ENCODE measurements around the gene RPL29.

The RPL29 gene

DNA sequence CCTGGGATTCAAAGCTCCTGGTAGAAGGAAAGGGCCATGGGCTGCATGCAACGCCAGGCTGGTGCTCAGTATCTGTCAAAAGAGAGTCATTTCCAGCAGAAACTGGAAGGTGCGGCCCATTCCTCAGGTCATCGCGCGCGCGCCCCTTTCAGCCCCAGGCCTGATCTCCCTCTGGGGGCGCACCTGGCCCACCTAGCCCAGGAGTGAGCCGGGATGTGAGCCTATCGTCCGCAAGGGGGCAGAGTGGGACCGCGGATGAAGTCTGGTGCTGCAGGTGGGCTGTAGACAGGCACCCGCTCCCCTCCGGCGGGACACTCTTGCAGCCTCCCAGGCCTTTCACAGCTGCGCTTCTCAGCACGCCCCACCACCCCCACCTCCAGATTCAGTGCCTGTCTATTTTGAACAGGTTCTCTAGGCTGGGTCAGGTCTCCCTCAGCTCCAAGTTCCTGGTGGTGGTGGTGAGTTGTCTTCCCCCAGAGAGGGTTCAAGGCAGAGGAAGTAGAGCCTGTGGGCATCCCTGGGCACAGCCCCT is 5.8 kb upstream of the RPL29 start:
- H3K27me3 ChIP-seq (ENCODE audit: insufficient read depth, poor library complexity, severe bottlenecking) = no peaks in the 10 kb centered on the region
- DNase-seq (ENCODE audit: low read depth in 1 of 2, low spot score in 1 of 2) = peak; percentile 61 to 71
- no peak overlapping the region for H3K4me3 ChIP-seq (replicated peaks; ENCODE audit: insufficient read depth, low read length)
- no peak overlapping the region for H3K27ac ChIP-seq (replicated peaks)
- no peak for TF ChIP-seq POLR2AphosphoS5 (IDR thresholded peaks at IDR 0.05; ENCODE audit: low read depth)
- TF ChIP-seq CTCF (IDR thresholded peaks at IDR 0.05; ENCODE audit: insufficient read depth, low read length) = peak; percentile 64

DNA sequence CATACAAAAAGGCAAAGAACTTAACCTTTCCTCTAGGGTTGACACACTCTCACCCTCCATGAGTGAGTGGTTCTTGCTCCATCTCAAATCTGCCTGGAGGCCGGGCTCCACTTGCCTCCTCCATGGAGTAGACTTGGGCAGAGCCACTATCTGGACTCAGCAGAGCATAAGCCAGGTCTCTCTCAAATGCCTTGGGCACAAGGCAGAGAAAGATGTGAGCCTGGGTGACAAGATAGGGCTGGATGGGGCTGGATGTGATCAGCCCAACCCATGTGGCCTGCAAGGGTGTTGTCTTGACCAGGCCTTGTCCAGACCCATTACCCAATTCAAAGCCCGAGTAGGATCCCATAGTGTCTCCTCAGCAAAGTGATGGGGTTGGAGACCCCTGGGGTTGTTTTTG is 4.2 kb upstream of the RPL29 start:
- Histone ChIP-seq H3K27ac (replicated peaks) (no peak overlapping the region), H3K27me3 (ENCODE audit: insufficient read depth, poor library complexity, severe bottlenecking) (no peaks in the 10 kb centered on the region), H3K4me3 (replicated peaks; ENCODE audit: insufficient read depth, low read length) (no peak overlapping the region)
- no peak for DNase-seq (ENCODE audit: low read depth in 1 of 2, low spot score in 1 of 2)
- TF ChIP-seq, protein P1, sequence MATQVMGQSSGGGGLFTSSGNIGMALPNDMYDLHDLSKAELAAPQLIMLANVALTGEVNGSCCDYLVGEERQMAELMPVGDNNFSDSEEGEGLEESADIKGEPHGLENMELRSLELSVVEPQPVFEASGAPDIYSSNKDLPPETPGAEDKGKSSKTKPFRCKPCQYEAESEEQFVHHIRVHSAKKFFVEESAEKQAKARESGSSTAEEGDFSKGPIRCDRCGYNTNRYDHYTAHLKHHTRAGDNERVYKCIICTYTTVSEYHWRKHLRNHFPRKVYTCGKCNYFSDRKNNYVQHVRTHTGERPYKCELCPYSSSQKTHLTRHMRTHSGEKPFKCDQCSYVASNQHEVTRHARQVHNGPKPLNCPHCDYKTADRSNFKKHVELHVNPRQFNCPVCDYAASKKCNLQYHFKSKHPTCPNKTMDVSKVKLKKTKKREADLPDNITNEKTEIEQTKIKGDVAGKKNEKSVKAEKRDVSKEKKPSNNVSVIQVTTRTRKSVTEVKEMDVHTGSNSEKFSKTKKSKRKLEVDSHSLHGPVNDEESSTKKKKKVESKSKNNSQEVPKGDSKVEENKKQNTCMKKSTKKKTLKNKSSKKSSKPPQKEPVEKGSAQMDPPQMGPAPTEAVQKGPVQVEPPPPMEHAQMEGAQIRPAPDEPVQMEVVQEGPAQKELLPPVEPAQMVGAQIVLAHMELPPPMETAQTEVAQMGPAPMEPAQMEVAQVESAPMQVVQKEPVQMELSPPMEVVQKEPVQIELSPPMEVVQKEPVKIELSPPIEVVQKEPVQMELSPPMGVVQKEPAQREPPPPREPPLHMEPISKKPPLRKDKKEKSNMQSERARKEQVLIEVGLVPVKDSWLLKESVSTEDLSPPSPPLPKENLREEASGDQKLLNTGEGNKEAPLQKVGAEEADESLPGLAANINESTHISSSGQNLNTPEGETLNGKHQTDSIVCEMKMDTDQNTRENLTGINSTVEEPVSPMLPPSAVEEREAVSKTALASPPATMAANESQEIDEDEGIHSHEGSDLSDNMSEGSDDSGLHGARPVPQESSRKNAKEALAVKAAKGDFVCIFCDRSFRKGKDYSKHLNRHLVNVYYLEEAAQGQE (IDR thresholded peaks at IDR 0.05; ENCODE audit: insufficient replicate concordance, low read depth) = no peak
- TF ChIP-seq GABPA (IDR thresholded peaks at IDR 0.05; ENCODE audit: low read depth) (no peak), SPI1 (IDR thresholded peaks at IDR 0.05; ENCODE audit: borderline replicate concordance, low read depth) (no peak), CTCF (IDR thresholded peaks at IDR 0.05; ENCODE audit: insufficient read depth, low read length) (no peak), POLR2AphosphoS5 (IDR thresholded peaks at IDR 0.05; ENCODE audit: low read depth) (no peak)

DNA sequence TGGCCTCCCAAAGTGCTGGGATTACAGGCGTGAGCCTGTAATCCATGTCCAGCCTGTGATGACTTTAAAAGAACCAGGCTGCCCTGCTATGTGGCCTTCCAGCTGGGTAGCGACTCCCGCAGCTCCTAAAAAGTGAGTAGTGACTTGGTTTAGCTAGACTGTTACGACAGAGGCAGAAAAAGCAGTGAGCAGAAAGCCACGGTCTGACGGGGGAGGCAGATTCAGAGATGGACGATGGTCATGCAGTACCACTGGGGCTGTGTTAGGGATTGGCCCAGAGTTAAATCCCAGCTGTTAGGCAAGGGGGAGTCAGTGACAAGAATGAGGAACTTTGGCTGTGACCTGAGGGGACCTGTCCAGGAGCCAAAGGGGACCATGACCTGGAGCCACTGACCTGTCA is 3.1 kb upstream of the RPL29 start:
- TF ChIP-seq GABPA (IDR thresholded peaks at IDR 0.05; ENCODE audit: low read depth) (no peak), POLR2AphosphoS5 (IDR thresholded peaks at IDR 0.05; ENCODE audit: low read depth) (no peak), CTCF (IDR thresholded peaks at IDR 0.05; ENCODE audit: insufficient read depth, low read length) (no peak), SPI1 (IDR thresholded peaks at IDR 0.05; ENCODE audit: borderline replicate concordance, low read depth) (no peak)
- TF ChIP-seq, protein P1 (IDR thresholded peaks at IDR 0.05; ENCODE audit: insufficient replicate concordance, low read depth) = no peak
- no peaks in the 10 kb centered on the region for H3K27me3 ChIP-seq (ENCODE audit: insufficient read depth, poor library complexity, severe bottlenecking)
- peak in 1 of 2 experiments; percentile 17 for DNase-seq (ENCODE audit: low read depth in 1 of 2, low spot score in 1 of 2)
- no peak overlapping the region for H3K27ac ChIP-seq (replicated peaks)
- no peak overlapping the region for H3K4me3 ChIP-seq (replicated peaks; ENCODE audit: insufficient read depth, low read length)

GRCh38 chr3:51997935-51998596 is 2.4 kb upstream of the RPL29 start:
- no peak overlapping the region for H3K27ac ChIP-seq (replicated peaks)
- no peaks in the 10 kb centered on the region for H3K27me3 ChIP-seq (ENCODE audit: insufficient read depth, poor library complexity, severe bottlenecking)
- no peak overlapping the region for H3K4me3 ChIP-seq (replicated peaks; ENCODE audit: insufficient read depth, low read length)
- TF ChIP-seq CTCF (IDR thresholded peaks at IDR 0.05; ENCODE audit: insufficient read depth, low read length) (no peak), POLR2AphosphoS5 (IDR thresholded peaks at IDR 0.05; ENCODE audit: low read depth) (no peak), GABPA (IDR thresholded peaks at IDR 0.05; ENCODE audit: low read depth) (no peak)
- DNase-seq (ENCODE audit: low read depth in 1 of 2, low spot score in 1 of 2) = no peak

All from HL-60 (cell line).